Naive thymus-derived CD4-positive, alpha-beta T cell (primary cell): Measurements from ENCODE around the gene KLHDC8B. TPM values are rescaled to one million over a fixed set of nuclear protein-coding genes. Genes with fewer than 3 reads are reported as not detected.

ENCODE experiments used
- ATAC-seq: fragments of 150-1000 bp; cut with Tn5 transposase; 2 replicates; pipeline ENCODE4 v1.10.0; 2021; ENCODE audit warnings: mild to moderate bottlenecking, moderate library complexity
- CTCF ChIA-PET: fragments of 350-600 bp; sonication (Branson Sonifier 250); formaldehyde crosslinking; loops from one replicate; lab custom pipeline; 2021; ENCODE audit warnings: antibody characterized with exemption; lab: Charles Lee
- POLR2A ChIA-PET: fragments of 350-600 bp; sonication (Branson Sonifier 250); formaldehyde crosslinking; loops from one replicate; lab custom pipeline; 2021; ENCODE audit warnings: antibody characterized with exemption, inconsistent platforms; lab: Charles Lee
- DNase-seq, 9 donors: peaks; one replicate each; pipeline versions ENCODE4 v3.0.0 to v3.0.0-alpha.2; 2020 to 2022; ENCODE audit warnings: mixed read lengths in 1 of 9
- H3K27ac ChIP-seq: one replicate; pipeline ENCODE4 v1.7.0; 2013; ENCODE audit warnings: mild to moderate bottlenecking, low read depth, low read length, moderate library complexity
- H3K27me3 ChIP-seq, 2 donors: one replicate each; pipeline ENCODE4 v1.7.0; 2013; ENCODE audit warnings: low read length in 2 of 2, mild to moderate bottlenecking in 2 of 2, moderate library complexity in 2 of 2; ENCODE audit not compliant: control insufficient read depth in 2 of 2, insufficient read depth in 2 of 2
- H3K36me3 ChIP-seq, 3 experiments: 1 replicate in 2 of 3; 2 replicates in 1 of 3; pipeline ENCODE4 v1.7.0; 2013; ENCODE audit warnings: low read length in 3 of 3, mild to moderate bottlenecking in 3 of 3, moderate library complexity in 1 of 3; ENCODE audit not compliant: insufficient read depth in 3 of 3, control insufficient read depth in 2 of 3
- H3K4me1 ChIP-seq, 2 donors: one replicate each; pipeline ENCODE4 v1.7.0; 2013; ENCODE audit warnings: low read length in 2 of 2, mild to moderate bottlenecking in 2 of 2, moderate library complexity in 1 of 2; ENCODE audit not compliant: control insufficient read depth in 2 of 2, insufficient read depth in 2 of 2
- H3K4me3 ChIP-seq: 2 replicates; pipeline ENCODE4 v1.7.0; 2013; ENCODE audit warnings: mild to moderate bottlenecking, low read length
- H3K9me3 ChIP-seq, 3 experiments: 1 replicate in 2 of 3; 2 replicates in 1 of 3; pipeline ENCODE4 v1.7.0; 2013; ENCODE audit warnings: low read length in 3 of 3; ENCODE audit not compliant: control insufficient read depth in 2 of 3
- H3K27ac Mint-ChIP-seq, 9 donors: one replicate each; pipeline ENCODE4 v1.8.0; 2020 to 2022; ENCODE audit warnings: mixed read lengths in 9 of 9, mild to moderate bottlenecking in 8 of 9, moderate library complexity in 5 of 9, inconsistent platforms in 2 of 9
- H3K27me3 Mint-ChIP-seq, 5 donors: one replicate each; pipeline ENCODE4 v1.8.0; 2021 to 2022; ENCODE audit warnings: mixed read lengths in 5 of 5, mild to moderate bottlenecking in 1 of 5
- H3K36me3 Mint-ChIP-seq, 5 donors: one replicate each; pipeline ENCODE4 v1.8.0; 2020 to 2022; ENCODE audit warnings: mixed read lengths in 5 of 5, mild to moderate bottlenecking in 3 of 5, inconsistent platforms in 1 of 5
- H3K4me1 Mint-ChIP-seq, 7 donors: one replicate each; pipeline ENCODE4 v1.8.0; 2020 to 2022; ENCODE audit warnings: mixed read lengths in 7 of 7, mild to moderate bottlenecking in 3 of 7, inconsistent platforms in 1 of 7
- H3K4me3 Mint-ChIP-seq, 10 donors: one replicate each; pipeline ENCODE4 v1.8.0; 2020 to 2022; ENCODE audit warnings: mild to moderate bottlenecking in 10 of 10, mixed read lengths in 10 of 10, moderate library complexity in 6 of 10, inconsistent platforms in 2 of 10
- H3K9me3 Mint-ChIP-seq, 11 donors: one replicate each; pipeline ENCODE4 v1.8.0; 2020 to 2022; ENCODE audit warnings: mixed read lengths in 11 of 11, mild to moderate bottlenecking in 4 of 11, inconsistent platforms in 1 of 11, moderate library complexity in 1 of 11
- intact Hi-C, 2 donors: fragments of 100-400 bp; cut with micrococcal nuclease; formaldehyde crosslinking; loops; one replicate each; pipeline ENCODE4 v1.15.1; 2023
- polyA plus RNA-seq, 2 donors: library from polyadenylated mRNA; unstranded; fragments of 300-500 nt; fragmentation: Illumina TruSeq; gene quantifications; one replicate each; pipeline ENCODE4 v1.2.3, GENCODE V29; 2021
- total RNA-seq, 6 experiments: library from RNA in 5 of 6; stranded (reverse) in 5 of 6; gene quantifications; 1 replicate in 5 of 6; 2 replicates in 1 of 6; pipeline ENCODE4 v1.2.3 and lab custom pipeline; 2021 to 2026

Gene KLHDC8B
- total RNA-seq (1 to 10 TPM; 1.5 to 7.1 (median 5.2) TPM), polyA plus RNA-seq (10 to 100 TPM in 1 of 2 donors, 1 to 10 TPM in 1; 4.7 to 10.0 TPM), total RNA-seq (lab: John Stamatoyannopoulos, UW) (2.6 reads per million, percentile 13 among the genes with 10 or more reads in this experiment)

DNA sequence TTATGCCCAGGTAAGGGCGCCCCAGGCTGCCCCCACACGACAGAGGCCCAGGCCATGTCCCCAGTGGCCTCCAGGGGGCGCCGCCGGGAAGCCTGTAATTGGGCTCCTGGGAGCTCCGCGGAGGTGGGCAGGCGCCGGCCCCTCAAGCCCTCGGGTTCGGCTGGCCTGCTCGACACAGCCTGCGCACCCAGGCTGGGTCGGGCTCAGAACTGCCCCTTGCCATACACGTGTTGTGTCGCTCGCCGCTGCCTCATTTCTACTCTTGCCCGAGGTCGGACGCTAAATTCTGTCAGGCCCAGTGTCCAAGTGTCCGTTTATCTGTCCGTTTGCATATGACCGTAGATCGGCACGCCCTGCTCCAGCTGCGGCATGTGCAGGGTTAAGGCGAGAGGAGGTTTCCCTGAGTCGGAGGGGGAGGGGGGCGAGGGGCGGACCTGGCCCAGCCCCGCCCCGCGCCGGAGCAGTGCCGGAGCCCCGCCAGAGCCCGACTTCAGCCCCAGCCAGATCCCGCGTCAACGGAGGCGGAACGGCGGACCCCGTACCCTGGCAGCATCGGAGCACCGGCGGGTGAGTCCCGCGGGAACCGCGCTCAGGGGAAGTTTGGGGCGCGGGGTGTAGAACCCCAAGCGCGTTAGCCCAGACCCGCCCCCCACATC, at the start of gene KLHDC8B:
Gene KLHDC8B (plus strand): TSS at position 480 of the 656 bp plus-strand sequence. CDS start 1,172 bp downstream, outside the sequence.
- Histone ChIP-seq H3K27ac (peak within 1 kb of the TSS; percentile 58), H3K4me1 (peaks cover 11 to 26% of the 10 kb centered on the region in 2 donors), H3K27me3 (no peaks in the 10 kb centered on the region), H3K9me3 (no peaks in the 10 kb centered on the region), H3K36me3 (peaks cover 0 to 5% (median 0%) of the 10 kb centered on the region in 3 experiments), H3K4me3 (peak within 1 kb of the TSS; percentile 95)
- Mint-ChIP-seq H3K36me3 (peaks cover 0 to 6% (median 0%) of the 10 kb centered on the region in 5 donors), H3K27ac (peak within 1 kb of the TSS; percentile 61 to 92 (median 78)), H3K27me3 (no peaks in the 10 kb centered on the region), H3K4me1 (peaks cover 8 to 40% (median 26%) of the 10 kb centered on the region in 7 donors), H3K4me3 (peak within 1 kb of the TSS; percentile 83 to 94 (median 88)), H3K9me3 (peaks cover 0 to 3% (median 0%) of the 10 kb centered on the region in 11 donors)
- ATAC-seq = peak; percentile 88
- peak; percentile 65 to 89 (median 76) for DNase-seq
- intact Hi-C loops = loop anchor here (1.0 to 5.0 kb wide), 8 partner anchors 51 to 501 kb away; partner anchors contain the start of genes USP19 (in 2 of the 2), APEH (in 1 of the 2), C3orf62 (in 1 of the 2) and QRICH1 (in 1 of the 2)
- ChIA-PET POLR2A (interaction anchor here (0.7 to 2.4 kb wide), 2 partner anchors 78 to 583 kb away, joined by 3 to 10 read pairs; partner anchors contain the start of gene QRICH1), CTCF (interaction anchor here (0.9 to 2.0 kb wide), 8 partner anchors 10 to 645 kb away, joined by 3 to 6 read pairs (median 3); partner anchors contain the start of genes NDUFAF3, QRICH1 and WDR6)

DNA sequence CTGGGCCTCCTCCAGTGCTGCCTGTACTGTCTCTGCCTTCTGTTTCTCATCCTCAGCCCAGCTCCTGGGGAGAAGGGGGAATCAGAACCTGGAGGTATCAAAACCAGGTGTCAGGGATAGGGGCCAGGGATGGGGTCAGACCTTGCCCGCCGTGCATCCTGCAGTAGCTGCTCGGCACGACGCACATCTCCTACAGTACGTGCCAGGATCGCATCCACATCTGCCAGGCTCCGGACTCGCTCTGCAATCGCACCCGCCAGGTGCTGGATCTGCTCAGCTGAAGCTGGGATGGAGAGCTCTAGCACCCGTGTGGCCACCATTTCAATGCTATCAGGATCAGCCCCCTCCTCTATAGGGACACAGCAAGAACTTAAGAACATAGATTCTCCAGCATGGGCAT, 49.4 kb upstream of the KLHDC8B start:
- CTCF ChIA-PET = interaction anchor here (0.7 to 2.6 kb wide), 3 partner anchors 28 to 682 kb away, joined by 3 to 8 read pairs (median 6); partner anchors contain the start of gene QRICH1
- DNase-seq = no peak
- peaks cover 0 to 31% (median 21%) of the 10 kb centered on the region in 7 donors for H3K4me1 Mint-ChIP-seq
- H3K27ac Mint-ChIP-seq = peak overlapping the region; percentile 83 to 96 (median 91)
- H3K9me3 ChIP-seq = no peaks in the 10 kb centered on the region
- POLR2A ChIA-PET = interaction anchor here (1.2 to 7.8 kb wide), 7 partner anchors 10 to 218 kb away, joined by 3 to 84 read pairs (median 16); partner anchors contain the start of genes LAMB2, NDUFAF3, QARS1 and QRICH1
- no peak for ATAC-seq
- intact Hi-C loops = loop anchor here in 1 of 2 donors (5.0 kb wide), 1 partner anchor 405 kb away; the partner anchor contains the start of gene IP6K2
- peak overlapping the region; percentile 92 for H3K27ac ChIP-seq
- peaks cover 0 to 7% (median 3%) of the 10 kb centered on the region in 5 donors for H3K36me3 Mint-ChIP-seq
- no peaks in the 10 kb centered on the region for H3K27me3 ChIP-seq
- H3K36me3 ChIP-seq = peaks cover 10 to 28% (median 12%) of the 10 kb centered on the region in 3 experiments
- H3K27me3 Mint-ChIP-seq = no peaks in the 10 kb centered on the region
- peaks cover 17 to 27% of the 10 kb centered on the region in 2 donors for H3K4me1 ChIP-seq
- H3K4me3 ChIP-seq = no peak overlapping the region
- H3K4me3 Mint-ChIP-seq = peak overlapping the region; percentile 35 to 97 (median 85)
- no peaks in the 10 kb centered on the region for H3K9me3 Mint-ChIP-seq

DNA sequence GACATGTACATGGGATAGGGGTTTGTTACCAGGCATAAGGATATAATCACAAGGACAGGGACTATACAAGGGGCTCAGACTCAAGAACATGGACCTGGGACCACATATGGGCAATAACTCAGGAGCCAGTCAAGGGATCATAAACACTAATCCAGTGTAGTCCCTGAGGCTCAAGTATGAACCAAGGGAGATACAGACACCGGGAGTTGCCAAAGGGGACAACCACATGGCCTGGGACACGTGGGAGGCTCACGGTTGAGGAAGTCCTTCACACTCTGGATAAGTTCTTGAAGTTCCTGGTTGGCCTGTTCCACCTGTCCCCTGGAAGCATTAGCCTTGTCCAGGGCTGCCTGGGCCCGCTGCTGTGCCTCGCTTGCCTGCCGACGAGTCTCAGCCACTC, 48.9 kb upstream of the KLHDC8B start:
- H3K27me3 Mint-ChIP-seq = no peaks in the 10 kb centered on the region
- Histone ChIP-seq H3K9me3 (no peaks in the 10 kb centered on the region), H3K27me3 (no peaks in the 10 kb centered on the region), H3K27ac (no peak overlapping the region), H3K36me3 (peaks cover 6 to 24% (median 8%) of the 10 kb centered on the region in 3 experiments), H3K4me1 (peaks cover 17 to 24% of the 10 kb centered on the region in 2 donors), H3K4me3 (no peak overlapping the region)
- peak overlapping the region in 2 of 10 donors; percentile 83 to 90 for H3K4me3 Mint-ChIP-seq
- ATAC-seq (no peak), DNase-seq (no peak)
- POLR2A ChIA-PET = interaction anchor here (3.9 to 7.8 kb wide), 2 partner anchors 15 to 30 kb away, joined by 61 to 84 read pairs; partner anchors contain the start of genes QARS1 and QRICH1
- H3K9me3 Mint-ChIP-seq = no peaks in the 10 kb centered on the region
- H3K27ac Mint-ChIP-seq = peak overlapping the region; percentile 83 to 96 (median 91)
- intact Hi-C loops = loop anchor here in 1 of 2 donors (5.0 kb wide), 1 partner anchor 405 kb away; the partner anchor contains the start of gene IP6K2
- CTCF ChIA-PET = interaction anchor here (0.7 kb wide), 1 partner anchor 682 kb away, joined by 3 read pairs; no protein-coding TSS in a partner anchor
- H3K36me3 Mint-ChIP-seq = peaks cover 0 to 5% (median under 1%) of the 10 kb centered on the region in 5 donors
- H3K4me1 Mint-ChIP-seq = peaks cover 0 to 28% (median 21%) of the 10 kb centered on the region in 7 donors

DNA sequence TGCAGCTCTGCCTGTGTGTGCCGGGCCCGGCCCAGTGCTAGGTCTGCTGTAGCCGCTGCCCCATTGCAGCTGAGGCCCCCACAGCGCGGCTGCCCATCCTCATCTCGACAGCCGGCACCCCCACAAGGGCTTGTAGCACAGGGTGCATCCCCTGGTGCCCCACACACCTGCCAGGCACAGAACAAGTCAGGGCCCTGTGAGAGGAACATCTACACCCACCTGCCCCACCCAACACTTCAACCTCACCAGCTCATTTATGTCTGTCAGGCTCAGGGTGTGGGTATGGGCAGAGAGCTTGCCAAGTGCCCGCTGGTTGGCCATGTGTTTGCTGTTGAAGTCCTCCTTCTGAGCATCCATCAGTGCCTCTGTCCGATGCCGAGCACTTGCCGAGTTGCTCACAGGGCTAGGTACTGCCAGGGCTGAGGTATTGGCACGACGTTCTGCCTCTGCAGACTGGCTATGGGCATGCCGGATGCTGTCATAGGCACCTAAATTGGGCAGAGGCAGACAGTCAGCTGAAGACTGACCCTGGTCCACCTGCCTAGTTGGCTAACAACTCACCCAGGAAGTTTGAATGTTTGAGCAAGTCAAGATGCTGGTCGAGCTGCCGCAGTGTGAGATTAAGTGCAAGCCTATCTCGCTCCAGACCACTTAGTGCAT, 48.4 kb upstream of the KLHDC8B start:
- Mint-ChIP-seq H3K9me3 (no peaks in the 10 kb centered on the region), H3K27ac (peak overlapping the region in 2 of 9 donors; percentile 22 to 55), H3K4me3 (no peak overlapping the region), H3K27me3 (no peaks in the 10 kb centered on the region), H3K4me1 (peaks cover 0 to 25% (median 21%) of the 10 kb centered on the region in 7 donors), H3K36me3 (peaks cover 0 to 4% (median 0%) of the 10 kb centered on the region in 5 donors)
- Histone ChIP-seq H3K4me1 (peaks cover 17 to 20% of the 10 kb centered on the region in 2 donors), H3K27ac (no peak overlapping the region), H3K4me3 (no peak overlapping the region), H3K27me3 (no peaks in the 10 kb centered on the region), H3K9me3 (no peaks in the 10 kb centered on the region), H3K36me3 (peaks cover under 1 to 18% (median 2%) of the 10 kb centered on the region in 3 experiments)
- intact Hi-C loops = loop anchor here in 1 of 2 donors (5.0 kb wide), 1 partner anchor 406 kb away; the partner anchor contains the start of gene IP6K2
- POLR2A ChIA-PET = interaction anchor here (0.9 to 7.8 kb wide), 4 partner anchors 16 to 31 kb away, joined by 3 to 84 read pairs (median 32); partner anchors contain the start of genes QARS1 and QRICH1
- CTCF ChIA-PET = no interaction called here
- ATAC-seq (no peak), DNase-seq (no peak)

DNA sequence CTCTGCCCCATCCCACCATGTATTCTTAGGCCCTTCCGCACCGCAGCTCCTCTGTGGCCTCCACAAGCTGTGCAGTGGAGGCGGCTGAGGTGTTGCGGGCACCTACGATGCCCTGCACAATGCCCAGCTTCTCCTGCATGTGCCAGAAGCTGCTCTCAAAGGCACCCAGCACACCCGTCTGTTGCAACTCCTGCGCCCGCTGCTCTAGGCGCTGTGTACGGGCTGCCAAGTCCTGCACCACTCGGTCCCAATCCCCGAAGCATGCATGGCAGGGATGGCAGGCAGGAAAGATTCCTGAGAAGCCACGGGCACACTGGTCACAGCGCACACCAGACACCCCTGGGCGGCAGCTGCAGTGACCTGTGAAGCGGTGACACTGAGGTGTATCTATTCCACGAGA, 47.7 kb upstream of the KLHDC8B start:
- CTCF ChIA-PET = no interaction called here
- Histone ChIP-seq H3K36me3 (peaks cover 0 to 11% (median 0%) of the 10 kb centered on the region in 3 experiments), H3K27ac (no peak overlapping the region), H3K27me3 (no peaks in the 10 kb centered on the region), H3K4me3 (no peak overlapping the region), H3K9me3 (no peaks in the 10 kb centered on the region), H3K4me1 (peaks cover 17 to 20% of the 10 kb centered on the region in 2 donors)
- H3K4me1 Mint-ChIP-seq = peaks cover 0 to 23% (median 20%) of the 10 kb centered on the region in 7 donors
- DNase-seq = no peak
- ATAC-seq = no peak
- no peak overlapping the region for H3K4me3 Mint-ChIP-seq
- H3K9me3 Mint-ChIP-seq = no peaks in the 10 kb centered on the region
- no peaks in the 10 kb centered on the region for H3K27me3 Mint-ChIP-seq
- peak overlapping the region in 2 of 9 donors; percentile 22 to 56 for H3K27ac Mint-ChIP-seq
- POLR2A ChIA-PET = interaction anchor here (0.9 to 7.8 kb wide), 3 partner anchors 16 to 30 kb away, joined by 3 to 84 read pairs (median 3); partner anchors contain the start of genes QARS1 and QRICH1
- peaks cover 0 to 4% (median 0%) of the 10 kb centered on the region in 5 donors for H3K36me3 Mint-ChIP-seq
- intact Hi-C loops = loop anchor here in 1 of 2 donors (5.0 kb wide), 1 partner anchor 406 kb away; the partner anchor contains the start of gene IP6K2
